Measurements from ENCODE around the gene B3GNT2. TPM values are rescaled to one million over a fixed set of nuclear protein-coding genes. Genes with fewer than 3 reads are reported as not detected.

B3GNT2 gene
- total RNA-seq, 1 experiment from 2014 or later: 32.2 TPM

DNA sequence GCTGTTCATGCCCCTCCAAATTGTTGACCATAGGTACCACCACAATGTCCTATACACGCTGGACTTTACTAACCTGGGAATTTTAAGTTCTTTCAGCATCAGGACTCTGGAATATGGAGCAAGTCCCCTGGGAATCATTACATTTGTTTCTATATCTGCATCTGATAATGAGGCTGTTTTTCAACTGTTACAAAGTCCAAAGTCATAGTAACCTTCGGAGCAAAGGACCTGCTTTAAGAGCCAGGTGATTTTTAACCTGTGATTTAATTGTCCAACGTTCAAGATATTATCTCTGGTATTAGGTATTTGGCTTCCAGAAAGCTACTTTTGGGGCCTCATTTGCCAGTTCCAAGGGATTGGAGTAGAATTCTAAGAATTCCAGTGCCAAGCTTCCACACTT lies 7.5 kb upstream of the B3GNT2 start (continued):
- TF ChIP-seq, protein P1, sequence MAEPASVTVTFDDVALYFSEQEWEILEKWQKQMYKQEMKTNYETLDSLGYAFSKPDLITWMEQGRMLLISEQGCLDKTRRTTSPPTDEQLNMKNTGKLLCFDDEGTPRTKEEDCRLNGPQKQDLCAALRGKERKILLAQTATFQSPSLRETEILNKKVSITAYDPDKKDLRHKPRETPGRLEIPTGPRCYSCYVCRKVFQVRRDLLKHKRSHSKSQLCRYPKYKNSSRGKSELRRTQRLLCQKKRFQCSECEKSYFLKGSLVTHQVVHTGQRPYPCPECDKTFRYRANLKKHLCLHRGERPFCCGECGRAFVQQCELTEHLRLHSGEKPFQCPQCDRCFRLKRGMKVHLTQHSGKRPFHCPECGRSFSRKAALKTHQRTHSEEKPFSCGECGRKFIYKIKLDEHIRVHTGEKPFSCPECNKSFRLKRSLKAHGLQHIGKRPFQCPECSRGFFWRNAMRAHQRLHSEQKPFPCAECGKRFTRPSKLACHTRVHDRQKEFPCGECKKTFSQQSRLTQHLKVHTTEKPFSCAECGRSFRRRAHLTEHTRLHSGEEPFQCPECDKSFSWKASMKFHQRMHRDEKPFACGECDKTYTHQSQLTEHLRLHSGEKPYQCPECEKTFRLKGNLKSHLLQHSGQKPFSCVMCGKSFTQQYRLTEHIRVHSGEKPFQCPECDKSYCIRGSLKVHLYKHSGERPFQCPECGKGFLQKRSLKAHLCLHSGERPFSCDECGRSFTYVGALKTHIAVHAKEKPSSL (CRISPR knock-in tag; conservative IDR thresholded peaks at IDR 0.05): no peak
- TF ChIP-seq, protein P2, sequence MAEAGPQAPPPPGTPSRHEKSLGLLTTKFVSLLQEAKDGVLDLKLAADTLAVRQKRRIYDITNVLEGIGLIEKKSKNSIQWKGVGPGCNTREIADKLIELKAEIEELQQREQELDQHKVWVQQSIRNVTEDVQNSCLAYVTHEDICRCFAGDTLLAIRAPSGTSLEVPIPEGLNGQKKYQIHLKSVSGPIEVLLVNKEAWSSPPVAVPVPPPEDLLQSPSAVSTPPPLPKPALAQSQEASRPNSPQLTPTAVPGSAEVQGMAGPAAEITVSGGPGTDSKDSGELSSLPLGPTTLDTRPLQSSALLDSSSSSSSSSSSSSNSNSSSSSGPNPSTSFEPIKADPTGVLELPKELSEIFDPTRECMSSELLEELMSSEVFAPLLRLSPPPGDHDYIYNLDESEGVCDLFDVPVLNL (CRISPR knock-in tag; IDR thresholded peaks at IDR 0.05; ENCODE audit: borderline replicate concordance, low read depth): no peak
- no peak for TF ChIP-seq SOX15 (CRISPR knock-in tag; IDR thresholded peaks at IDR 0.05)
- TF ChIP-seq ZNF416 (CRISPR knock-in tag; IDR thresholded peaks at IDR 0.05): no peak
- TF ChIP-seq, protein P3, sequence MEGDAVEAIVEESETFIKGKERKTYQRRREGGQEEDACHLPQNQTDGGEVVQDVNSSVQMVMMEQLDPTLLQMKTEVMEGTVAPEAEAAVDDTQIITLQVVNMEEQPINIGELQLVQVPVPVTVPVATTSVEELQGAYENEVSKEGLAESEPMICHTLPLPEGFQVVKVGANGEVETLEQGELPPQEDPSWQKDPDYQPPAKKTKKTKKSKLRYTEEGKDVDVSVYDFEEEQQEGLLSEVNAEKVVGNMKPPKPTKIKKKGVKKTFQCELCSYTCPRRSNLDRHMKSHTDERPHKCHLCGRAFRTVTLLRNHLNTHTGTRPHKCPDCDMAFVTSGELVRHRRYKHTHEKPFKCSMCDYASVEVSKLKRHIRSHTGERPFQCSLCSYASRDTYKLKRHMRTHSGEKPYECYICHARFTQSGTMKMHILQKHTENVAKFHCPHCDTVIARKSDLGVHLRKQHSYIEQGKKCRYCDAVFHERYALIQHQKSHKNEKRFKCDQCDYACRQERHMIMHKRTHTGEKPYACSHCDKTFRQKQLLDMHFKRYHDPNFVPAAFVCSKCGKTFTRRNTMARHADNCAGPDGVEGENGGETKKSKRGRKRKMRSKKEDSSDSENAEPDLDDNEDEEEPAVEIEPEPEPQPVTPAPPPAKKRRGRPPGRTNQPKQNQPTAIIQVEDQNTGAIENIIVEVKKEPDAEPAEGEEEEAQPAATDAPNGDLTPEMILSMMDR (IDR thresholded peaks at IDR 0.05): no peak
- no peak for TF ChIP-seq RORB (CRISPR knock-in tag; IDR thresholded peaks at IDR 0.05)
- no peak for TF ChIP-seq GRHL2 (CRISPR knock-in tag; IDR thresholded peaks at IDR 0.05; ENCODE audit: insufficient replicate concordance, severe bottlenecking)

DNA sequence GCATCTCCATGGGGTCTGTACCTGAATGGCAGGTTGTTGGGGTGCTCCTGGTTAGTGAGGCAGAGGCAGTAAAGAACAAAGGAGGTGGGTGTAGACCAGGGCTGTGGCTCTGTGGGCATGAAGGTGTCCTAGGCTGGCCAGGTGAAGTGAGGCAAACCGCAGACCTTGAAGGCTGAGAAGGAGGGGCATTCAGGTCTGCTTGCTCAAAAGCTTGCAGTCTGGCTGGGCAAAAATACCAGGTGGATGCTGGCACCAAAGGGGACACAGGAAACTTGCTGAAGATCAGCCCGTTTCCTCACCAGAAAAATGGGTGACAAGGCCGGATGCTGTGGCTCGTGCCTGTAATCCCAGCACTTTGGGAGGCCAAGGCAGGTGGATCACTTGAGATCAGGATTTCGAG lies 6.7 kb upstream of the B3GNT2 start:
- Mint-ChIP-seq H3K9me3 (peaks cover 19% of the 10 kb centered on the region), H3K4me1 (peaks cover 5% of the 10 kb centered on the region; the same call in 1 of the 2 replicates), H3K27me3 (ENCODE audit: low read depth) (no peaks in the 10 kb centered on the region; the same call in 1 of the 2 replicates), H3K36me3 (no peaks in the 10 kb centered on the region; the same call in 1 of the 2 replicates), H3K27ac (no peak overlapping the region), H3K4me3 (no peak overlapping the region)
- ChIA-PET POLR2A (no interaction called here), CTCF (no interaction called here)
- DNase-seq (ENCODE audit: low spot score) (no peak), ATAC-seq (no peak)
- TF ChIP-seq, protein P2 (CRISPR knock-in tag; IDR thresholded peaks at IDR 0.05; ENCODE audit: borderline replicate concordance, low read depth): no peak
- TF ChIP-seq GABPB1 (CRISPR knock-in tag; IDR thresholded peaks at IDR 0.05) (no peak), NR1H2 (CRISPR knock-in tag; IDR thresholded peaks at IDR 0.05) (no peak), GRHL2 (CRISPR knock-in tag; IDR thresholded peaks at IDR 0.05; ENCODE audit: insufficient replicate concordance, severe bottlenecking) (no peak), RORB (CRISPR knock-in tag; IDR thresholded peaks at IDR 0.05) (no peak), TP53 (CRISPR knock-in tag; IDR thresholded peaks at IDR 0.05) (no peak), PRRX2 (CRISPR knock-in tag; IDR thresholded peaks at IDR 0.05) (no peak)
- TF ChIP-seq, protein P4, sequence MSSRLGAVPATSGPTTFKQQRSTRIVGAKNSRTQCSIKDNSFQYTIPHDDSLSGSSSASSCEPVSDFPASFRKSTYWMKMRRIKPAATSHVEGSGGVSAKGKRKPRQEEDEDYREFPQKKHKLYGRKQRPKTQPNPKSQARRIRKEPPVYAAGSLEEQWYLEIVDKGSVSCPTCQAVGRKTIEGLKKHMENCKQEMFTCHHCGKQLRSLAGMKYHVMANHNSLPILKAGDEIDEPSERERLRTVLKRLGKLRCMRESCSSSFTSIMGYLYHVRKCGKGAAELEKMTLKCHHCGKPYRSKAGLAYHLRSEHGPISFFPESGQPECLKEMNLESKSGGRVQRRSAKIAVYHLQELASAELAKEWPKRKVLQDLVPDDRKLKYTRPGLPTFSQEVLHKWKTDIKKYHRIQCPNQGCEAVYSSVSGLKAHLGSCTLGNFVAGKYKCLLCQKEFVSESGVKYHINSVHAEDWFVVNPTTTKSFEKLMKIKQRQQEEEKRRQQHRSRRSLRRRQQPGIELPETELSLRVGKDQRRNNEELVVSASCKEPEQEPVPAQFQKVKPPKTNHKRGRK (CRISPR knock-in tag; IDR thresholded peaks at IDR 0.05; ENCODE audit: borderline replicate concordance): no peak
- TF ChIP-seq, protein P5, sequence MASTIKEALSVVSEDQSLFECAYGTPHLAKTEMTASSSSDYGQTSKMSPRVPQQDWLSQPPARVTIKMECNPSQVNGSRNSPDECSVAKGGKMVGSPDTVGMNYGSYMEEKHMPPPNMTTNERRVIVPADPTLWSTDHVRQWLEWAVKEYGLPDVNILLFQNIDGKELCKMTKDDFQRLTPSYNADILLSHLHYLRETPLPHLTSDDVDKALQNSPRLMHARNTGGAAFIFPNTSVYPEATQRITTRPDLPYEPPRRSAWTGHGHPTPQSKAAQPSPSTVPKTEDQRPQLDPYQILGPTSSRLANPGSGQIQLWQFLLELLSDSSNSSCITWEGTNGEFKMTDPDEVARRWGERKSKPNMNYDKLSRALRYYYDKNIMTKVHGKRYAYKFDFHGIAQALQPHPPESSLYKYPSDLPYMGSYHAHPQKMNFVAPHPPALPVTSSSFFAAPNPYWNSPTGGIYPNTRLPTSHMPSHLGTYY (CRISPR knock-in tag; IDR thresholded peaks at IDR 0.05): no peak
- TF ChIP-seq, protein P3 (IDR thresholded peaks at IDR 0.05): no peak
- TF ChIP-seq, protein P6, sequence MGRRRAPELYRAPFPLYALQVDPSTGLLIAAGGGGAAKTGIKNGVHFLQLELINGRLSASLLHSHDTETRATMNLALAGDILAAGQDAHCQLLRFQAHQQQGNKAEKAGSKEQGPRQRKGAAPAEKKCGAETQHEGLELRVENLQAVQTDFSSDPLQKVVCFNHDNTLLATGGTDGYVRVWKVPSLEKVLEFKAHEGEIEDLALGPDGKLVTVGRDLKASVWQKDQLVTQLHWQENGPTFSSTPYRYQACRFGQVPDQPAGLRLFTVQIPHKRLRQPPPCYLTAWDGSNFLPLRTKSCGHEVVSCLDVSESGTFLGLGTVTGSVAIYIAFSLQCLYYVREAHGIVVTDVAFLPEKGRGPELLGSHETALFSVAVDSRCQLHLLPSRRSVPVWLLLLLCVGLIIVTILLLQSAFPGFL (CRISPR knock-in tag; IDR thresholded peaks at IDR 0.05; ENCODE audit: borderline replicate concordance): no peak
- TF ChIP-seq, protein P7, sequence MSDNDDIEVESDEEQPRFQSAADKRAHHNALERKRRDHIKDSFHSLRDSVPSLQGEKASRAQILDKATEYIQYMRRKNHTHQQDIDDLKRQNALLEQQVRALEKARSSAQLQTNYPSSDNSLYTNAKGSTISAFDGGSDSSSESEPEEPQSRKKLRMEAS (CRISPR knock-in tag; IDR thresholded peaks at IDR 0.05): no peak

Measured in WTC11 (cell line).